Measurements from ENCODE around the gene AK1.
A peak's percentile ranks its signal among the peaks of the same experiment; 100 is the strongest.

Gene AK1, protein sequence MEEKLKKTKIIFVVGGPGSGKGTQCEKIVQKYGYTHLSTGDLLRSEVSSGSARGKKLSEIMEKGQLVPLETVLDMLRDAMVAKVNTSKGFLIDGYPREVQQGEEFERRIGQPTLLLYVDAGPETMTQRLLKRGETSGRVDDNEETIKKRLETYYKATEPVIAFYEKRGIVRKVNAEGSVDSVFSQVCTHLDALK

DNA sequence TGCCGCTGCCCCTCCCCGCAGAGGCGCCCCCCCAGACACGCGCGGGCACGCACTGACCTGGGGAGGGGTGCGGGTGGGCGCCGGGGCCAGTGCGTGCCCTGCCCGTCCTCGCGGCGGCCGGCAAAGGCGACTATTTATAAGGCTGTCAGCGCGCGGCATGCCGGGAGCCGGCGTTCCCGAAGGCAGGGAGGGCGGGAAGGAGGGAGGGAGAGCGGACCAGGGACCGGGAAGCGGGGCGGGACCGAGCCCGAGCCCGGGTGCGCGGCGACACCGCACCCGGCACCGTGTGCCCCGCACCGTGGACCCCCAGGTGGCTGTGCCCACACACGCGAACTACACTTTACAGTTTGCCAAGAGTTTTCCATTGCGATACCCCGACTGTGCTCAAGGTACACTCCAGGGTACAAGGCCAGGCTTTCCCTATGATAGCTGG lies at the start of gene AK1:
TSS of gene AK1 (minus strand) at position 110 of the 433 bp plus-strand sequence. CDS start 3,058 bp downstream, outside the sequence.
- DNase-seq = no peak

DNA sequence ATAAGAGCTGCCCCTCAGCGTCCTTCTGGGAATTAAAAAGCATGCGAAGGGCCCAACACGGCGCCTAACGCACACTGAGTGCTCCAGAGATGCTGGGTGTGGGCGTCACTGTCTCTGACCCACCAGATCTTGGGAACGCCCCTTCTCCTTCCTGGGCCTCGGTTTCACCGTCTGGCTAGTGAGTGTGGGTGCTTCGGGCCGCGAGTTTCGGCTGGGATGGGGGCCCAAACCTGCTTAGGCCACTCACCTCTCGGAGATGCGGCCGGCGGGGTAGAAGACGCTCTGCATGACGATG lies 49.4 kb upstream of the AK1 start:
- DNase-seq = no peak

DNA sequence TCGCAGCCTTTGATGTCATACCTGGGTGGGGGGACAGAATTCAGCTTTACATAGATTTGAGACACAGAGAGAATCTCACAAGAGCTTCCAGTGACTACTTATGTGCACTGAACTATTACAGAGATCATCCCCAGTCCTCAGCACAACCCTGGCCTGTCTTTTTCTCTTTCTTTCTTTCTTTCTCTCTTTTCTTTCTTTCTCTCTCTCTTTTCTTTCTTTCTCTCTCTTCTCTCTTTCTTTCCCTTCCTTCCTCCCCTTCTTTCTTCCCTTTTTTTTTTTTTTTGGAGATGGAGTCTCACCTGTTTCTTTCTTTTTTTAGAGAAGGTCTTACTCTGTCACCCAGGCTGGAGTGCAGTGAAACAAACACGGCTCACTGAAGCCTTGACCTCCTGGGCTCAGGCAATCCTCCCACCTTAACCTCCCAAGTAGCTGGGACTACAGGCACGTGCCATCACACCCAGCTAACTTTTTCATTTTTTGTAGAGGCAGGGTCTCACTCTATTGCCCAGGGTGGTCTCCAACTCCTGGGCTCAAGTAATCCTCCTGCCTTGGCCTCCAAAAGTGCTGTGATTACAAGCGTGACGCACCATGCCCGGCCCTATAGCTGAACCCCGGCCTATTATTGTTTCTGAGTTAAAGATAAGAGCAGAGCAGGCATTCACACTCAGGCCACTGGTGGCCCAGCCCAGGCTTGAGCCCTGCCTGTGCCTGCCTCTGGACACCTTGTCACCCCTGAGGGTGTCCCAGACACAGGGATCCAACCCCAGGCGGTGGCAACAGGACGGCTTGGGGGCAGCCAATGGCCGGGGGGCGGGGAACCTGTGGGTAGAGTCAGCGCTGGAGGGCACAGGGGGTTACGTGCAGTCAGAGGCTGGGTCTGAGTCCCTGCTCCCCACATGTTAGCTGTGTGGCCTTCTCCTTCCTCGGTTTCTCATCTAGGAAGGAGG lies 48.8 kb upstream of the AK1 start:
- DNase-seq = no peak

DNA sequence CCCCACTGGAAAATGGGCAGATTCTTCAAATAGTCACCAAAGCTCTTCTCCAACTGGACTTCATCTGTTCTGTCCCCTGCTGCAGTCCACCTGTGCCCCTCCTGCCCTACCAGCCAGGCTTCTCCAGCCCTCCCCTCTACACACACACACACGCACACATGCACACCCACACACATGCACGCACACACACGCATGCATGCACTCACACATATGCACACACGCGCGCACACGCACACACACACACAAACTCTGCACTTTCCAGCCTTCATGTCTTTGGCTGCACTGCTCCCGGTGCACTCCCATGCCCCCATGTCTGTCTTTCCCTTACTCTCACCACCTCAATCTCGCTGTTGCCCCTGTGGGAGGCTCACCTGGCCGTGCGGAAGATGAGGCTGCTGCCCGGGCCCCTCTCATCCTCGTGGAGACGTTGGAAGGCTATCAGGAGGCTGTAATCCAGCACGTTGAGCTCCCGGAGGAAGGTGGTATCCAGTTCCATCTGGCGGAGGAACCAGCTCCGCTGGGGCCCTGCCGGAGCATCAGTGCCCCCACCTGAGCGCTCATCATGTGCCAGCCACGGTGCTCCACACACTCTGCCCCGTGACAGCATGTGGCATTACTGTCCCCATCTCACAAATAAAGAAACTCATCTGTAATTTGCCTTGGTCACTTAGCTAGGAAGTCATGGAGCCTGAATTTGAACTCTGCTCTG lies 47.4 kb upstream of the AK1 start:
- DNase-seq = no peak

DNA sequence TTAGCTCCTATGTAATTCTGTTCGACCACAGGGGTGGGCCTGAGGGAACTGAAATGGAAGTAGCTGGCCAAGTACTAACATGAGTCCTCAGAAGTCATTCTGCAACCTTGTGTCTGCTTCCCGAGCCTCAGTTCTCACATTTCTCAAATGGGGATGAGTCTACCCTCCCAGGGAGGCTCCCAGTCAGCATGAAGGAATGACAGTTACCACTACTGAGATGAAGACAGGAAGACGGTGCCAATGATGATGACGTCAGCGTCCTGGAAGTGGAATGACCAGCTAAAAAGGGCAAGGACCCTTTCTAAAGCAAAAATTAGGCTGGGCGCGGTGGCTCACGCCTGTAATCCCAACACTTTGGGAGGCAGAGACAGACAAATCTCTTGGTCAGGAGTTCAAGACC lies 46.3 kb upstream of the AK1 start:
- no peak for DNase-seq

DNA sequence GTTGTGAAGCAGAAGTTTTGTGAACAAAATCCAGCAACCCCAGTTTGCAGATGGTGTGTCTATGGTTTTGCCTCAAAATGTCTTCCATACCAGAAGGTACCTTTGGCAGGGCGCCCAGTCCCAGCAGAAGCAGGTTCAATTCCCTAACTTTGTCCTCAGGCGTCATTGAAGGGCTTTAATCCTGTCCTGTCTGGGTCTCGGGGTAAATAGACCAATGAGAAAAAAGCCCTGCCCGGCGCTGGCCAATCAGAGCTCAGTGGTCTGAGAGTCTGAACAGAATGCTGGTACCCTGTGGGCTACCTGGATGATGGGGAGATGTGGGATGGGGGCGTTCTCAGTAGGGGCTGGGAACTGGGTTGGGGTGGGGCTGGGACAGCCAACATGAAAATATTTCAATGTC lies 45.6 kb upstream of the AK1 start:
- DNase-seq = no peak

DNA sequence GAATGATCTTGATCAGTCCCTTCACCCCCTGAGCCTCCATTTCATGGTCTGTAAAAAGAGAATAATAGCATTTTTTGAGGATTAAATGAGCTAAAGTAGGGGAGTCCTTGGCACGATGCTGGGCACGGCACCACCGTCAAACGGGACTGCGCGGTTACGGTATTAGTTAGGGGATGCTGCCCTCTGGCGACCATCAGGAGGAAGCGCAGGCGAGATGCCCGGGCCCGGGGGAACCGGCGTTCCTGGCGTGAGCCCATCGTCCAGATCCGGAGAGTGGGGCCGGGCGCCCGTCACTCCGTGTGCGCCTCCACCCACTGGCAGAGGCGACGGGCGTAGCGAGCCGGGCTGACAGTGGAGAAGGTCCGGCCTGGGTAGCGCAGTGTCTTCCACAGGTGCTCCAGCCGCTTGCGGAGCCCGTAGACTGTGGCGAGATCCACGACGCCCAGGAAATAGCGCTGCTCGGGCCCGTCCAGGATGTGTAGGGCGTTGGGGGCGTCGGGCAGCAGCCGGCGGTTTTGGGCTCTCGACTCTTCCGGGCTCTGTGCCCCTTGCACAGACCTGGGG lies 44.2 kb upstream of the AK1 start:
- peak; percentile 96 for DNase-seq

DNA sequence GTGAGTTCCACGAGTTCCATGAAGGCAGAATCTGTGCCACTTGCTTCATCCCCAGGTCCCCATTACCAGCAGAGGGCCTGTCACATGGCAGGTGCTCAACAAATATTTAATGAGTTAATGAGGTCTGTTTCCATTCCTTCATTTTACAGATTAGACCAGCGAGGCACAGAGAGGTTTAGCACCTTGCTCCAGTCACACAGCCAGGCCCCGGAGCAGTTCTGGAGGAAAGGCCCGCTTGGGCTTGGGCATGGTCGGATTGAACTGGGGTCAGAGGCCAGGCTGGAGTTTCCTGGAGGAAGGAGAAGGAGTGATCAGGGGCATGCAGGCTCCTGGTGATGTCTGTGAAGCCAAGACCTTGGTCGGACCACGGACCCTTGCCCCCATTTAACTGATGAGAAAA lies 43.3 kb upstream of the AK1 start:
- no peak for DNase-seq

DNA sequence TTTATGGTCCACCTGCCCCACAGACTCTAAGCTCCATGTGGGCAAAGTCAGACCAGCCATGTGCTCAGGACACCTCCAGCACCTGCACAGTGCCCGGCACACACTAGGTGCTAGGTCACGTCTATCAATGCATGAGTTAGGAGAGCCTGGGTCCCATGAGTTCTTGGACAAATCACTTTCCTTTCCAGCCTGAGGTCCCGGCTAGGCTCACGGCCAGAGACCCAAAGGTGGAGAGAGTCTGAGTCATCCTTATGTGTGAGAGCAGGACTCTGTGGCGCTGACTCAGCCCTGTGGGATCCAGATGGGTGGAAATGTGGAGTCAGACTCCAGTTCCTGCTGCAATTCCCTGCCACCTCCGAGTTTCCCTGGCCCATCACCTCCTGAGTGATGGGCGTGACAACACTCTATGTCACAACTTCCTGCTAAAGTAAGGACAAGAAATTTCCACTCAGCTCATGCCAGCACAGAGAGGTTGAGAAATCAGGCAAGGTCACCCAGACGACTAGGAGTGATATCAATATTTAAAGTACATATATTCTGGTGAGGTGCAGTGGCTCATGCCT lies 41.9 kb upstream of the AK1 start:
- DNase-seq = no peak

DNA sequence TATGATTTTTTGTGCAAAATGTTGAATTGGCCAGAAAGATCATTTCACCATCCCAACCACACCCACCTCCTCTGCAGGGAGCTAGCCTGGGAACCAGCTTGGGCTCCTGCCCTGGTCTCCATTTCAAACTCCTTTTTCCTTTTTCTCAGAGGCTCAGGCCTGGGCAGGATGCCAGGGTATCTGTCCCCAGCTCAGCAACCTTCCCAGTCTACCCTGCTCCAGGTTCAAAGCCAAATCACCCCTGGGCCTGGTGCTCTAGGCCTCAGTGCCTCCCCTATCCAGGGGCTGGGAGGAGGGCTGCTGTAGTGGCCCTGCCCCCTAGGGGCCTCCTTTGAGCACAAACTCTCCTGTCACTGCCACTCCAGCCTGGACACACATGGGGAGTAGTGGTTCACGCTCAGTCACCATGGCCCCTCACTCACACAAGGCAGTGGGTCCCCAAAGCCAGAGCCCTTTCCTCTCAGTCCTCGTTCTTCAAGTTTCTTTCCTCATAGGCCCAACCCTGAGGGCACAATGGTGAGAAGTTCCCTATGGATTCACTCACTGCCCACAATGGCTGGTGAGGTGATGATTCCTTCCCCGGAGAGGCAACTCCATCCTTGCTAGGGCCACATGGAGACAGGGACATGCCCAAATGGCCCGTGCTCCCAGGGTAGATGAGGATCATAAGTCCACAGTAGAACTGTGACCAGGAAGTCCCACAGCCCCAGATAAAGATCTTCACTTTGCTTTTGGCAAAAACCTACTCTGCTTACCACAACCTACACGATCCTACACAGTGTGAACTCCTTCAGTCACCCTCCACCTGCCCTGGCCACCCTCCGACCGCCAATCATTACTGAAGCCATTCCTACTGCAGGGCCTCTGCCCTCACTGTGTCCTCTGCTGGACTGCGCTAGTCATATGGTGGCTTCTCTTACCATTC lies 41.0 kb upstream of the AK1 start:
- no peak for DNase-seq

DNA sequence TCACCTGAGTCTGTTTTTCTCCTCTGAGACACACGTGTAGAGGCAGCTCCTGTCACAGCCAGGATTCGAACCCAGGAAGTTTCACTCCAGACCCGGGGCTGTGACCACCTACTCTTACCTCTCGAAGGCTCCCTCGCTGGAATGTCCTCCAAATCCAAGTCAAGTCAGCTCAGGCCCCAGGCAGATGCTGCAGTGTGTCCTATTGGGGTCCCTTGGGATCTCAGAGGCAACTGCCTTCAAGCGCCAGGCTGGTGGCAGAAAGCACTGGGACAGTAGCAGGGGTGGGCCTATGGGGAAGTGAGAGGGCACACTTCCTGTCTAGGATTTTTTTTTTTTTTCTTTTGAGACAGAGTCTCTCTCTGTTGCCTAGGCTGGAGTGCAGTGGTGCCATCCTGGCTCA lies 40.1 kb upstream of the AK1 start:
- DNase-seq = no peak

DNA sequence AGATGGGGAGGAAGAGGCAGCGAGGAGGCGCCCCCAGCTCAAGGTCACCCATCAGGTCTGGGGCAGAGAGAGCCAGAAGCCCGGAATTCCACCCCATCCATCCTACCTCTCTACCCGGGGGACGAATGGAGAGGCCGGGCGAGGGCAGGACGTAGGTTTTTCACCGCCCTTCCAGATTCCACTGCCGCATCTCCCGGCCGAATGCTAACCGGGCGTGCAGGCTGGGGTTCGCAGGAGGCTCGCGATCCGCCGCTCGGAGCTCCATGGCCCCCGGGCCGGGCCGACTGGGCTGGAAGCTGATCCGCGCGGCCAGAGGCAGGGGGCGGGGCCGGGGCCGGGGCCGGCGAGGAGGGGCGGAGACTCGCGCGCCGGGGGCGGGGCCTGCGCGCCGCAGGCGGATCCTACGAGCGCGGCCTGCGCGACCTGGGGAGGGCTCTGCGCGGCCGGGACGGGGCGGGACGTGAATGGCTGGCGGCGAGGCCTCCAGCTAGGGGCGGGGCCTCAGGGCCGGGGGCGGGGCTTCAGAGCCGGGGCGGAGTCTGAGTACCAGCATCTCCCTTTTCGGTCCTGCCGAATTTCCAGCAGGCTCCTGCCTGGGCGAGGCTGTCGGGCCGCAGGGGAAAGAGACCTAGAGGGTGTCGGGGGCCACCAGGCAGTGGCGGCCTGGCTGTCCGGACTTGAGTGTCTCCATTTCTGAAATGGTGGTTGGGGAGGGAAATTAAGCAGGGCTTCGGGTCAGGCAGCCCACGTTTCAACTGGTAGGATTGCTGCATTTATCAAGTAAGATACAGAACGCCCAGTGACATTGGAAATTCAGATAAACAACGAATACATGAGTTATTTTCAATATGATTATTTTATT lies 39.5 kb upstream of the AK1 start, which contains the start of gene ST6GALNAC4:
TSS of gene ST6GALNAC4 (minus strand) at position 322 of the 862 bp plus-strand sequence. CDS start 622 bp downstream, outside the sequence.
- DNase-seq = peak; percentile 99

DNA sequence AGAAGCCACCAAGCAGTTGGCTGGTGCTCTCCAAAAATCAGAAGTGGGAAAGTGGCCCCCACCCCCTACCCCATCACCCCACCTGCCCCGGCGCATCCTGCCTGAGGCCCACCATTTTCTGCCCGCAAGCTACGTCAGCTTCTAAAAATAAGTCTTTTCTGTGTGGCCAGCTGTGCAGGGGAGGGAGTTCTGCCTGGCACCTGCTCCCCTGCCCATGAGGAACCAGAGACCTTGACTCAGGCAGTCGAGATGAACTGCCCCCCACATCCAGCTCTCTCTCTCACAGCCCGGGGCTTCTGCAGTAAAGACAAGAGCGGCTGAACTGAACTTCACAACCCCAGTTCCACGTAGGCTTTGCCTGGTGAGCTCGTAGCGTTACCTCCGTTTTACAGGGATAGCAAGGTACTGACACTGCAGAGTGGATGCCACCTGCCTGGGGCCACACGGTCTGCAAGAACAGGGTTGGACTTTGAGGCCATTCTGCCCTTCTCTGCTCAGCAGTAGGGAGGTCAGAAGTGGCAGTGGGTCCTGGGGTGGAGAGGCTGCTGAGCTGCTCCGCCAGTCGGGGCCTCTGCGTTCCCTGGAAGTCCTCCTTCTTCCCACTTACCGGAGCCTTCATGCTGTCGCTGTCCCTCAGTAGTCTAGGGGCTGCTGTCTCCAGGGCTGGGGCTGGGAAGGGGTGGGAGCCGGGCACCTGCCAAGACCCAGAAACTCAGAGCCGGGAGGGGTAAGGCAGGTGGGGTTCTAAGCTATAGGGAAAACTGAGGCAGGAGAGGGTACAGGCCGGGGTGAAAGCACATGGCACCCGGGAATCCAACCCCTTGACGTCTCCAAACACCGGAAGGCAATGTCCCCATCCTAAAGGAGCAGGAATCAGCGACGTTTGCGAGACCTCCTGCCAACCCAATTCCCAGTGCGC lies 38.6 kb upstream of the AK1 start:
- DNase-seq = no peak

DNA sequence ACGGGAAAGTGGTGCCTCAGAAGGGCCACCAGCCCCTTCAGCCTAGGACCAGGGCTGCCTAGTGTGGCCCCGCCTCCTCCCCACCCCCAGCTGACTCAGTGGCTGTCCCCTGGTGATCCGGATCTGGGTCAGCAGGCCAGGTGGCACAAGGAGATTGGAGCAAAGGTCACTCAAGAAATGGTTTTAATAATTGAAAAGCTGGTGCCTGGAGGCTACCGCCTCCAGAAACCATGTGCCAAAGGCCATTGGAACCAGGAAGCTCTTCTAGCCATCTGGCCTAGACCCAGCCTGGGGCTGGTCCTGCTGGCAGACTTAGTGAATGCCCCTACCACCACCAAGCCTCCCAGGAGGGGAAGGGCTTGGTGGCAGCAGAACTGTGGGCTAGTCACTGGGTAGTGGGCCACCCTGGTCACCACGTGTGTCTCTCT lies 37.9 kb upstream of the AK1 start:
- DNase-seq = no peak

DNA sequence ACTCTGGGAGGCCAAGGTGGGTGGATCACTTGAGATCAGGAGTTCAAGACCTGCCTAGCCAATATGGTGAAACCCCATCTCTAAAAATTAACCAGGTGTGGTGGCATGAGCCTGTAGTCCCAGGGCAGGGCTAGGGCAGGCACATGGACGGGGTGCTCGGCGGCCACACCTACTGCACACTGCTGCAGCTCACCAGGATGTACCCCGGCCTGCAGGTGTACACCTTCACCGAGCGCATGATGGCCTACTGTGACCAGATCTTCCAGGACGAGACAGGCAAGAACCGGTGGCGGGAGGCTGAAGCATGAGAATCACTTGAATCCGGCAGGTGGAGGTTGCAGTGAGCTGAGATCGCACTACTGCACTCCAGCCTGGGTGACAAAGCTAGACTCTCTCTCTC lies 36.2 kb upstream of the AK1 start:
- no peak for DNase-seq

DNA sequence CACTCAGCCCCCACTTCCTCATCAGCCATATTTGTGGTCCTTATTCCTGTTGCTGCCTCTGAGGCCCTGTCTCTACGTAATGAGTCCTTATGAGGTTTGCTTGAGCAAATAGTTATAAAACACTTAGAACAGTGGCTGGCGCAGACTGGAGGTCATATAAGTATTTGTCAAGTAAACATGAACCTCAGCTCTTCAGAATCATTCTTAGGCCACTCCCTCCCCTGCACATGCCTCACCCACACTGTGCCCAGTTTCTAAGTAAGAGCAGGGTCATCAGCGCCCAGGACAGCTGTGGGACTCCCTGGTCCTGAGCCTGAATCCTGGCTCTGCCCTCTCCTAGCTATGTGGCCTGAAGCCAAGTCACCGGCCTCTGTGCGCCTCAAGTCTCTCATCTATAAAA lies 35.4 kb upstream of the AK1 start:
- DNase-seq = no peak

DNA sequence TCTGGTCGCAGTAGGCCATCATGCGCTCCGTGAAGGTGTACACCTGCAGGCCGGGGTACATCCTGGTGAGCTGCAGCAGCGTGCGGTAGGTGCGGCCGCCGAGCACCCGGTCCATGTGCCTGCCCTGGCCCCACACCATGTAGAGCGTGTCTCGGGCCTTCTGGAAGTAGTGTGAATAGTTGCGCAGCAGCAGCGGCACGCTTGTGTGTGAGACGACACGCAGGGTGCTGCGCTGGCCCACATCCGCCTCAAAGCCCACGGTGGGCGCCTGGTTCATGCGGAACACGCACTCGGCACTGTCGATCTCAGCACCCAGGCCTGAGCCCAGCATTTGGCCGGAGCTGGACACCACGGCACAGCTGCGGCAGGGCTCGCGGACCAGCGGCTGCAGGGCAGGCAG lies 34.8 kb upstream of the AK1 start:
- DNase-seq = no peak

DNA sequence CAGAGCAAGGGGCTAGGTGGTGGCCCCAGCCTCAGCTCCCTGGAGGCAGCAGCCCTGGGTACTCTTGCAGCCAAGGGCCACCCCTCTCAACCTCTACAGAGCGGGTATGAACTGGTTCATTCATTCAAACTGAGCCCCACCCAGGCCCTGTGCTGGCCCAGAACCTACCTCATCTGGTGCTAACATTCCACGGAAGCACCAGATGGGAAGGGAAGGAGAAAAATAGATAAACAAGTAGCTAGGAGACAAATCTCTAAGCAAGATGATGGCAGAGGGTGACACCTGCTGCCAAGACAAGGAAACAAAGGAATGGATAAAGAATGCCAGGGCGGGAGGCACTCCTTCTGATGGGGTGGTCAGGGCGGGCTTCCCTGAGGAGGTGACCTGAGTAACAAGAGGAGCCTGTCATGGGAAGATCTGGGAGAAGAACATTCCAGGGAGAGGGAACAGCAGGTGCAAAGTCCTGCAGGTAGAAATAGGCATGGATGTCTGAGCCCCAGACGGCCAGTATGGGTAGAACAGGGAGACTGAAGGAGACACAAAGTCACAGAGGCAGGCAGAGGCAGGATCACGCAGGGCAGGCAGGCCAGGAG lies 33.2 kb upstream of the AK1 start:
- no peak for DNase-seq

DNA sequence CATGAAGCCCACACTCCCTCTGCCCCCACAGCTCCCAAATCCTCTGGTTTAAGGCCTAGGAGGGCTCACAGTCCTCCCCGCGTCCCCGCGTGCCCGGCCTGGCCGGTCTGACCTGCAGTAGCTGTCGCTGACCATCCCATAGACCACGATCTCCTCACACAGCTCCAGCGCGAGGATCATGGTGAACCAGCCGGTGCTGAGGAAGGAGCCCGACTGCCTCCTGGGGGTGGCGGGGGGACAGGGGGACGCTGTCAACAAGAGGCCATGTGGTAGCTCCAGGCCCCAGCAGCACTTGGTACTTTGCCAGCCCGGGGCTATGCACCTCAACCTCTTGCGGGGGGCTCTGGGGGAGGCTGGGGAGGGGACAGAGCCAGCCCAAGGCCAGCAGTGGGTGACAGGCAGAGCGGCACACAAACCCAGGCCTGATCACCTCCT lies 32.4 kb upstream of the AK1 start:
- no peak for DNase-seq

DNA sequence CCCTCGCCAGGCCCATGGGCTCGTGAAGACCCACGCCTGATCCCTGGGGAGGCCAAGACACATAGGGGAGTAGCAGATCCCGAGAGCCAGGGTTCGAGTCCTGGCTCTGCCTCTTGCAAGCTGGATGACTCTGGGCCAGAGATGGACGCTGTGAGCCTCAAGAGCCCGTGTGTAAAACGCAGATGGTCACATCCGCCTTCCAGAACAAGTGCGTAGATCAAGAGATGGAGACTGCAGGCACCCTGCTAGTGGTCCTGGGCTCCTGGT lies 31.1 kb upstream of the AK1 start:
- no peak for DNase-seq
